Peyer's patch (tissue), 4 donors: ENCODE measurements around the gene C15orf61.

Source experiments
- POLR2A ChIP-seq, 2 donors: fragments of 450-650 bp; IDR thresholded peaks; one replicate each; pipeline ENCODE4 v1.5.1; 2017; ENCODE audit warnings: antibody characterized with exemption in 2 of 2, mild to moderate bottlenecking in 2 of 2, moderate library complexity in 2 of 2
- TF ChIP-seq, protein P1 (sequence below), 6 experiments: fragments of 450-650 bp in 4 of 6; fragments of 200-600 bp in 2 of 6; sonication (generic) in 1 of 6; IDR thresholded peaks; one replicate each; pipeline ENCODE4 v1.5.1; 2017 to 2019; ENCODE audit warnings: antibody characterized with exemption in 6 of 6, mild to moderate bottlenecking in 3 of 6, moderate library complexity in 1 of 6

DNA sequence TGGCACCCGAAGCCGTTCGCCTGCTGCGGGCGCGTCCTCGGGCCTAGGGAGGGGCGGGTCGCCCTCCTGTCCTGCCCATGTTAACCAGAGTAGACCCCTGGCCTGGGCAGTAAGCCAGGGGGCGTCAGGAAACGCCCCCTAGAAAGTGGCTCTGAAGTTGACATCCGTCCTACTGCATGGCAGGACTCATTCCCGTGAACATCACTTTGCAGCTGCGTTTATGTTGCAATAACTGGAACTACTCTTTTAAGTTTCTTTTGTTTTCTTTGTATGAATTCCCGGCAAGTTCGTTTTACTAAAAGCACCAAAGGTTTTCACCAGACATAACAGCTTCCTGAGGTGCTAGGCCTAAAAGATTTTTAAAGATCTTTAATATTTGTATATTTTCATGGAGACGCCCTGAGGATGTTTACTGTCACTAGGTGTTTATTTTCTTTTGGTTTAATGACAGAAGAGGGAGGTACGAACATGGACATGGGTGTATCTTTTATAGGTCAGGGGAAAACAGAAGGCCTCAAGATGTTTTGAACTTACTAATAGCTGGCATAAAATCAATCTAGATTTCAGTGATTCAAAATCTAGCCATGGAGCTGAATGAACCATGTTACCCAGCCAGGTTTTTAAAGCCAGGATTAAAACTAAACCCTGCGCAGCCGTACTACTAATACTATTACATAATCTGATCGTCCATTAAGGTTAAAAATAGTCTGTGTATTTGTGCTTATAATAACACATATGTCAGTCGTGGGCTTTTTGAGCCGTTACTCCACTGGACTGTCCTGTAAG, 1.0 kb downstream of the C15orf61 start:
- TF ChIP-seq, protein P1, sequence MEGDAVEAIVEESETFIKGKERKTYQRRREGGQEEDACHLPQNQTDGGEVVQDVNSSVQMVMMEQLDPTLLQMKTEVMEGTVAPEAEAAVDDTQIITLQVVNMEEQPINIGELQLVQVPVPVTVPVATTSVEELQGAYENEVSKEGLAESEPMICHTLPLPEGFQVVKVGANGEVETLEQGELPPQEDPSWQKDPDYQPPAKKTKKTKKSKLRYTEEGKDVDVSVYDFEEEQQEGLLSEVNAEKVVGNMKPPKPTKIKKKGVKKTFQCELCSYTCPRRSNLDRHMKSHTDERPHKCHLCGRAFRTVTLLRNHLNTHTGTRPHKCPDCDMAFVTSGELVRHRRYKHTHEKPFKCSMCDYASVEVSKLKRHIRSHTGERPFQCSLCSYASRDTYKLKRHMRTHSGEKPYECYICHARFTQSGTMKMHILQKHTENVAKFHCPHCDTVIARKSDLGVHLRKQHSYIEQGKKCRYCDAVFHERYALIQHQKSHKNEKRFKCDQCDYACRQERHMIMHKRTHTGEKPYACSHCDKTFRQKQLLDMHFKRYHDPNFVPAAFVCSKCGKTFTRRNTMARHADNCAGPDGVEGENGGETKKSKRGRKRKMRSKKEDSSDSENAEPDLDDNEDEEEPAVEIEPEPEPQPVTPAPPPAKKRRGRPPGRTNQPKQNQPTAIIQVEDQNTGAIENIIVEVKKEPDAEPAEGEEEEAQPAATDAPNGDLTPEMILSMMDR (IDR thresholded peaks at IDR 0.05): no peak
- no peak for TF ChIP-seq POLR2A (IDR thresholded peaks at IDR 0.05)
